GM12878 (cell line): Measurements from ENCODE around the gene SMIM28. TPM values are rescaled to one million over a fixed set of nuclear protein-coding genes. Genes with fewer than 3 reads are reported as not detected.

Source experiments
- BMI1 ChIP-seq: fragments of 450-650 bp; IDR thresholded peaks from 2 replicates; pipeline ENCODE4 v1.6.1; 2016; ENCODE audit warnings: mild to moderate bottlenecking, moderate library complexity, borderline replicate concordance
- CHD1 ChIP-seq: IDR thresholded peaks from 2 replicates; pipeline ENCODE4 v1.6.1; 2012; ENCODE audit warnings: low read depth, low read length, improper control_type of control experiment
- EP300 ChIP-seq, 2 experiments: fragments of 150-350 bp in 1 of 2; IDR thresholded peaks; 2 replicates each; pipeline ENCODE4 v1.6.1; 2011 to 2012; ENCODE audit warnings: low read depth in 2 of 2, low read length in 2 of 2, borderline replicate concordance in 1 of 2, improper control_type of control experiment in 1 of 2, inconsistent platforms in 1 of 2; ENCODE audit not compliant: control insufficient read depth in 1 of 2
- KLF5 ChIP-seq: fragments of 450-650 bp; IDR thresholded peaks from 2 replicates; pipeline ENCODE4 v1.6.1; 2014; ENCODE audit warnings: mild to moderate bottlenecking; ENCODE audit not compliant: partially characterized antibody
- MYB ChIP-seq: fragments of 150-350 bp; IDR thresholded peaks from 2 replicates; pipeline ENCODE4 v1.6.1; 2014; ENCODE audit warnings: mild to moderate bottlenecking, low read depth, low read length, borderline replicate concordance
- PAX8 ChIP-seq: fragments of 450-650 bp; IDR thresholded peaks from 2 replicates; pipeline ENCODE4 v1.6.1; 2017; ENCODE audit warnings: mild to moderate bottlenecking, moderate library complexity
- POLR2AphosphoS5 ChIP-seq: IDR thresholded peaks from 2 replicates; pipeline ENCODE4 v1.6.1; 2011; ENCODE audit warnings: mild to moderate bottlenecking, low read length, inconsistent platforms
- POU2F2 ChIP-seq: IDR thresholded peaks from 3 replicates; pipeline ENCODE4 v1.6.1; 2011; ENCODE audit warnings: low read depth, mild to moderate bottlenecking, low read length, borderline replicate concordance
- RELA ChIP-seq: fragments of 450-650 bp; IDR thresholded peaks from 2 replicates; pipeline ENCODE4 v1.8.0; 2014; ENCODE audit warnings: borderline replicate concordance; ENCODE audit not compliant: partially characterized antibody
- RUNX3 ChIP-seq: IDR thresholded peaks from 2 replicates; pipeline ENCODE4 v1.6.1; 2012; ENCODE audit warnings: low read length, inconsistent platforms
- SIN3A ChIP-seq: IDR thresholded peaks from 2 replicates; pipeline ENCODE4 v1.6.1; 2012; ENCODE audit warnings: low read depth, low read length, improper control_type of control experiment
- SMARCA5 ChIP-seq: fragments of 450-650 bp; IDR thresholded peaks from 2 replicates; pipeline ENCODE4 v1.6.1; 2017; ENCODE audit warnings: mild to moderate bottlenecking
- SUZ12 ChIP-seq: fragments of 200-600 bp; sonication (generic); IDR thresholded peaks from one replicate; pipeline ENCODE4 v1.6.1; 2018; ENCODE audit warnings: antibody characterized with exemption, mild to moderate bottlenecking; ENCODE audit not compliant: unreplicated experiment
- ZBED1 ChIP-seq: IDR thresholded peaks from 2 replicates; pipeline ENCODE4 v1.6.1; 2016; ENCODE audit warnings: borderline replicate concordance
- polyA plus RNA-seq, 11 experiments: library from polyadenylated mRNA; depleted of rRNA in 4 of 11; unstranded in 6 of 11; stranded (reverse) in 5 of 11; fragments of >200 nt; fragmentation: Nextera tagmentation in 4 of 11; fragmentation: Illumina TruSeq in 1 of 11; extraction: Ambion mirVana in 4 of 11; extraction: Trizol in 1 of 11; gene quantifications; 1 replicate in 1 of 11; 2 replicates in 10 of 11; pipeline versions ENCODE4 v1.2.1 to v1.2.3, GENCODE V29; 2011 to 2016; ENCODE audit warnings: inconsistent platforms in 2 of 11, missing spikeins in 2 of 11, low read depth in 1 of 11
- total RNA-seq, 4 experiments: library from RNA; depleted of rRNA in 3 of 4; stranded (reverse); fragments of >200 nt in 3 of 4; fragmentation: Illumina TruSeq in 1 of 4; extraction: Trizol in 1 of 4; gene quantifications; 2 replicates each; pipeline versions ENCODE4 v1.2.1 to v1.2.3, GENCODE V29; 2013 to 2021
- TF ChIP-seq, protein P1 (sequence below): fragments of 450-650 bp; formaldehyde crosslinking; IDR thresholded peaks from 2 replicates; pipeline ENCODE4 v1.4.0; 2020; ENCODE audit warnings: mild to moderate bottlenecking, moderate library complexity
- TF ChIP-seq, protein P2 (sequence below): fragments of 450-650 bp; IDR thresholded peaks from 2 replicates; pipeline ENCODE4 v1.6.1; 2018; ENCODE audit warnings: mild to moderate bottlenecking, low read depth, moderate library complexity; ENCODE audit not compliant: partially characterized antibody
- TF ChIP-seq, protein P3 (sequence below): IDR thresholded peaks from 2 replicates; pipeline ENCODE4 v1.6.1; 2012; ENCODE audit warnings: low read depth, low read length, improper control_type of control experiment
- TF ChIP-seq, protein P4 (sequence below): IDR thresholded peaks from 2 replicates; pipeline ENCODE4 v1.6.1; 2011; ENCODE audit warnings: mild to moderate bottlenecking, low read depth, low read length, moderate library complexity; ENCODE audit not compliant: insufficient replicate concordance
- TF ChIP-seq, protein P5 (sequence below): fragments of 450-650 bp; IDR thresholded peaks from 2 replicates; pipeline ENCODE4 v1.6.1; 2014; ENCODE audit warnings: mild to moderate bottlenecking

Gene SMIM28
- total and polyA plus RNA-seq, 10 of the 15 experiments (the other 5 are each of a cell fraction or from before 2014, with no cell fraction given): not detected

DNA sequence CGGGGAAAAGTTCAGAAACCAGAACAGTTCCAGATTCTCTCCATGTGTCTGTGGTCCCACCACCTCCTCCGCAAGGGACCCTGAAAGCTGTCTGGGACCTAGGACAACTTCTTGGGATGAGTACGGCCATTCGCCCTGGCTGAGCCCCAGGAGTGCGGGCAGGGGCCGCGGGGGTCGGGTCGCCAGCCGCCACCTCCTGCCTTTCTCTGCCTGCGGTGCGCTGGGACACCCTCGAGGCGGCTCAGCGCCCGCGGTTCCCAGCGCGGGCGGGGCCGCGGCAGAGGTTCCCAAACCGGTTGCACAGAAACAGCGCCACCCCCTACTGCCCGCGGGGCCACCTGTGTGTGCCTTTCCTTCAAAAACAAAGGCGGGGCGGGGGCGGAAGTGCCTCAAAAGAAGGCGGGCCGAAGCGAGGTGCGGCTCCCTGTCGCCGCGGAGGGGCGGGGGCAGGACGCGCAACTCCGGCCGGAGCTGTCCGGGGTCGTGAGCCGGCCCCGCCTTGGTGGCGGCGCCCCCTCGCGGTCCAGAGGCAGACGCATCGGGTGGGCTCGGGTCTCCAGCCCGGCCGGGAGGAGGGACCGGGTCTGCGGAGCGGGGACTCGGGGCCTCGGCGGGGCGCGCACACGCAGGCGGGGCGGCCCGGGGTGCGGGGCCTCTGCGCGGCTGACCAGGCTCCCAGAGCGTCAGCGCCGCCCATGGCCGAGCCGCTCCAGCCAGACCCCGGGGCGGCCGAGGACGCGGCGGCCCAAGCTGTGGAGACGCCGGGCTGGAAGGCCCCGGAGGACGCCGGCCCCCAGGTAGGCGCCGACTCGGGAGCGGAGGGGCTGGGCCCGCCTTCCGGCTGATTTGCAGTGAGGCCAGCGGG, 26.3 kb downstream of the SMIM28 start, which contains the start of gene HEBP2 (continued):
- TF ChIP-seq, protein P1, sequence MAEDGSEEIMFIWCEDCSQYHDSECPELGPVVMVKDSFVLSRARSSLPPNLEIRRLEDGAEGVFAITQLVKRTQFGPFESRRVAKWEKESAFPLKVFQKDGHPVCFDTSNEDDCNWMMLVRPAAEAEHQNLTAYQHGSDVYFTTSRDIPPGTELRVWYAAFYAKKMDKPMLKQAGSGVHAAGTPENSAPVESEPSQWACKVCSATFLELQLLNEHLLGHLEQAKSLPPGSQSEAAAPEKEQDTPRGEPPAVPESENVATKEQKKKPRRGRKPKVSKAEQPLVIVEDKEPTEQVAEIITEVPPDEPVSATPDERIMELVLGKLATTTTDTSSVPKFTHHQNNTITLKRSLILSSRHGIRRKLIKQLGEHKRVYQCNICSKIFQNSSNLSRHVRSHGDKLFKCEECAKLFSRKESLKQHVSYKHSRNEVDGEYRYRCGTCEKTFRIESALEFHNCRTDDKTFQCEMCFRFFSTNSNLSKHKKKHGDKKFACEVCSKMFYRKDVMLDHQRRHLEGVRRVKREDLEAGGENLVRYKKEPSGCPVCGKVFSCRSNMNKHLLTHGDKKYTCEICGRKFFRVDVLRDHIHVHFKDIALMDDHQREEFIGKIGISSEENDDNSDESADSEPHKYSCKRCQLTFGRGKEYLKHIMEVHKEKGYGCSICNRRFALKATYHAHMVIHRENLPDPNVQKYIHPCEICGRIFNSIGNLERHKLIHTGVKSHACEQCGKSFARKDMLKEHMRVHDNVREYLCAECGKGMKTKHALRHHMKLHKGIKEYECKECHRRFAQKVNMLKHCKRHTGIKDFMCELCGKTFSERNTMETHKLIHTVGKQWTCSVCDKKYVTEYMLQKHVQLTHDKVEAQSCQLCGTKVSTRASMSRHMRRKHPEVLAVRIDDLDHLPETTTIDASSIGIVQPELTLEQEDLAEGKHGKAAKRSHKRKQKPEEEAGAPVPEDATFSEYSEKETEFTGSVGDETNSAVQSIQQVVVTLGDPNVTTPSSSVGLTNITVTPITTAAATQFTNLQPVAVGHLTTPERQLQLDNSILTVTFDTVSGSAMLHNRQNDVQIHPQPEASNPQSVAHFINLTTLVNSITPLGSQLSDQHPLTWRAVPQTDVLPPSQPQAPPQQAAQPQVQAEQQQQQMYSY (CRISPR knock-in tag): no peak
- no peak for TF ChIP-seq SUZ12
- TF ChIP-seq MYB: no peak
- 0 out of 2 replicates have a peak, but pooled peaks have one; percentile 41 for TF ChIP-seq RUNX3
- TF ChIP-seq, protein P2, sequence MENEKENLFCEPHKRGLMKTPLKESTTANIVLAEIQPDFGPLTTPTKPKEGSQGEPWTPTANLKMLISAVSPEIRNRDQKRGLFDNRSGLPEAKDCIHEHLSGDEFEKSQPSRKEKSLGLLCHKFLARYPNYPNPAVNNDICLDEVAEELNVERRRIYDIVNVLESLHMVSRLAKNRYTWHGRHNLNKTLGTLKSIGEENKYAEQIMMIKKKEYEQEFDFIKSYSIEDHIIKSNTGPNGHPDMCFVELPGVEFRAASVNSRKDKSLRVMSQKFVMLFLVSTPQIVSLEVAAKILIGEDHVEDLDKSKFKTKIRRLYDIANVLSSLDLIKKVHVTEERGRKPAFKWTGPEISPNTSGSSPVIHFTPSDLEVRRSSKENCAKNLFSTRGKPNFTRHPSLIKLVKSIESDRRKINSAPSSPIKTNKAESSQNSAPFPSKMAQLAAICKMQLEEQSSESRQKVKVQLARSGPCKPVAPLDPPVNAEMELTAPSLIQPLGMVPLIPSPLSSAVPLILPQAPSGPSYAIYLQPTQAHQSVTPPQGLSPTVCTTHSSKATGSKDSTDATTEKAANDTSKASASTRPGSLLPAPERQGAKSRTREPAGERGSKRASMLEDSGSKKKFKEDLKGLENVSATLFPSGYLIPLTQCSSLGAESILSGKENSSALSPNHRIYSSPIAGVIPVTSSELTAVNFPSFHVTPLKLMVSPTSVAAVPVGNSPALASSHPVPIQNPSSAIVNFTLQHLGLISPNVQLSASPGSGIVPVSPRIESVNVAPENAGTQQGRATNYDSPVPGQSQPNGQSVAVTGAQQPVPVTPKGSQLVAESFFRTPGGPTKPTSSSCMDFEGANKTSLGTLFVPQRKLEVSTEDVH: no peak
- no peak for TF ChIP-seq BMI1
- TF ChIP-seq, protein P3, sequence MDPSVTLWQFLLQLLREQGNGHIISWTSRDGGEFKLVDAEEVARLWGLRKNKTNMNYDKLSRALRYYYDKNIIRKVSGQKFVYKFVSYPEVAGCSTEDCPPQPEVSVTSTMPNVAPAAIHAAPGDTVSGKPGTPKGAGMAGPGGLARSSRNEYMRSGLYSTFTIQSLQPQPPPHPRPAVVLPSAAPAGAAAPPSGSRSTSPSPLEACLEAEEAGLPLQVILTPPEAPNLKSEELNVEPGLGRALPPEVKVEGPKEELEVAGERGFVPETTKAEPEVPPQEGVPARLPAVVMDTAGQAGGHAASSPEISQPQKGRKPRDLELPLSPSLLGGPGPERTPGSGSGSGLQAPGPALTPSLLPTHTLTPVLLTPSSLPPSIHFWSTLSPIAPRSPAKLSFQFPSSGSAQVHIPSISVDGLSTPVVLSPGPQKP: peak; percentile 45; the same call in 1 of the 2 replicates
- no peak for TF ChIP-seq EP300 (IDR thresholded peaks at IDR 0.05; ENCODE audit: borderline replicate concordance in 1 of 2, control insufficient read depth in 1 of 2, low read depth in 2 of 2, low read length in 2 of 2)
- no peak for TF ChIP-seq POU2F2
- no peak for TF ChIP-seq ZBED1
- TF ChIP-seq, protein P4, sequence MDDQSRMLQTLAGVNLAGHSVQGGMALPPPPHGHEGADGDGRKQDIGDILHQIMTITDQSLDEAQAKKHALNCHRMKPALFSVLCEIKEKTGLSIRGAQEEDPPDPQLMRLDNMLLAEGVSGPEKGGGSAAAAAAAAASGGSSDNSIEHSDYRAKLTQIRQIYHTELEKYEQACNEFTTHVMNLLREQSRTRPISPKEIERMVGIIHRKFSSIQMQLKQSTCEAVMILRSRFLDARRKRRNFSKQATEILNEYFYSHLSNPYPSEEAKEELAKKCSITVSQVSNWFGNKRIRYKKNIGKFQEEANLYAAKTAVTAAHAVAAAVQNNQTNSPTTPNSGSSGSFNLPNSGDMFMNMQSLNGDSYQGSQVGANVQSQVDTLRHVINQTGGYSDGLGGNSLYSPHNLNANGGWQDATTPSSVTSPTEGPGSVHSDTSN: no peak
- 0 out of 2 replicates have a peak, but pooled peaks have one; percentile 40 for TF ChIP-seq CHD1
- TF ChIP-seq SIN3A: 0 out of 2 replicates have a peak, but pooled peaks have one; percentile 10
- TF ChIP-seq, protein P5, sequence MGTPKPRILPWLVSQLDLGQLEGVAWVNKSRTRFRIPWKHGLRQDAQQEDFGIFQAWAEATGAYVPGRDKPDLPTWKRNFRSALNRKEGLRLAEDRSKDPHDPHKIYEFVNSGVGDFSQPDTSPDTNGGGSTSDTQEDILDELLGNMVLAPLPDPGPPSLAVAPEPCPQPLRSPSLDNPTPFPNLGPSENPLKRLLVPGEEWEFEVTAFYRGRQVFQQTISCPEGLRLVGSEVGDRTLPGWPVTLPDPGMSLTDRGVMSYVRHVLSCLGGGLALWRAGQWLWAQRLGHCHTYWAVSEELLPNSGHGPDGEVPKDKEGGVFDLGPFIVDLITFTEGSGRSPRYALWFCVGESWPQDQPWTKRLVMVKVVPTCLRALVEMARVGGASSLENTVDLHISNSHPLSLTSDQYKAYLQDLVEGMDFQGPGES: no peak; the same call in 1 of the 2 replicates
- no peak for TF ChIP-seq RELA
- TF ChIP-seq SMARCA5: peak; percentile 92
- TF ChIP-seq KLF5: no peak
- TF ChIP-seq PAX8: no peak
- peak; percentile 15; the same call in 1 of the 2 replicates for TF ChIP-seq POLR2AphosphoS5
